Measurements from ENCODE around the gene NIN.
"Not testable (repeated sequence)": the region's sequence is repeated elsewhere in the genome, so short reads cannot be mapped to it uniquely, and the experiment has no call there.

NIN gene

GRCh38 chr14:50816395-50817047 is 14.4 kb downstream of the NIN start:
- DNase-seq (ENCODE audit: low read depth): no peak

- not testable (repeated sequence) for DNase-seq (ENCODE audit: low read depth)
These were observed 15.4 kb downstream of the NIN start for GRCh38 chr14:50815526-50815925.

- DNase-seq (ENCODE audit: low read depth): not testable (repeated sequence)
These were observed 15.9 kb downstream of the NIN start for GRCh38 chr14:50815058-50815457.

GRCh38 chr14:50814161-50814560 is 16.8 kb downstream of the NIN start:
- no peak for DNase-seq (ENCODE audit: low read depth)

GRCh38 chr14:50813544-50813863 is 17.5 kb downstream of the NIN start:
- no peak for DNase-seq (ENCODE audit: low read depth)

- DNase-seq (ENCODE audit: low read depth): no peak
These were observed 18.0 kb downstream of the NIN start for GRCh38 chr14:50812856-50813543.

GRCh38 chr14:50812180-50812579 is 18.8 kb downstream of the NIN start:
- no peak for DNase-seq (ENCODE audit: low read depth)

GRCh38 chr14:50808053-50808452 is 22.9 kb downstream of the NIN start:
- no peak for DNase-seq (ENCODE audit: low read depth)

- no peak for DNase-seq (ENCODE audit: low read depth)
These were observed 24.6 kb downstream of the NIN start for GRCh38 chr14:50806241-50806933.

- DNase-seq (ENCODE audit: low read depth): no peak
These were observed 25.6 kb downstream of the NIN start for GRCh38 chr14:50805396-50805795.

GRCh38 chr14:50804181-50804721 is 26.7 kb downstream of the NIN start:
- DNase-seq (ENCODE audit: low read depth): no peak

- DNase-seq (ENCODE audit: low read depth): no peak
These were observed 29.3 kb downstream of the NIN start for GRCh38 chr14:50801706-50802105.

- no peak for DNase-seq (ENCODE audit: low read depth)
These were observed 30.9 kb downstream of the NIN start for GRCh38 chr14:50800032-50800431.

GRCh38 chr14:50798048-50798421 is 32.9 kb downstream of the NIN start:
- DNase-seq (ENCODE audit: low read depth): no peak

GRCh38 chr14:50797250-50798047 is 33.5 kb downstream of the NIN start:
- no peak for DNase-seq (ENCODE audit: low read depth)

- DNase-seq (ENCODE audit: low read depth): no peak
These were observed 34.6 kb downstream of the NIN start for GRCh38 chr14:50796390-50796789.

- DNase-seq (ENCODE audit: low read depth): no peak
These were observed 35.1 kb downstream of the NIN start for GRCh38 chr14:50795909-50796308.

- DNase-seq (ENCODE audit: low read depth): no peak
These were observed 35.8 kb downstream of the NIN start for GRCh38 chr14:50795142-50795541.

- DNase-seq (ENCODE audit: low read depth): no peak
These were observed 36.8 kb downstream of the NIN start for GRCh38 chr14:50794068-50794645.

GRCh38 chr14:50792634-50793068 is 38.3 kb downstream of the NIN start:
- no peak for DNase-seq (ENCODE audit: low read depth)

- DNase-seq (ENCODE audit: low read depth): no peak
These were observed 38.9 kb downstream of the NIN start for GRCh38 chr14:50792051-50792477.

GRCh38 chr14:50791201-50791600 is 39.8 kb downstream of the NIN start:
- DNase-seq (ENCODE audit: low read depth): no peak
